HepG2 (cell line): ENCODE measurements around the gene ABTB2. TPM values are rescaled to one million over a fixed set of nuclear protein-coding genes. Genes with fewer than 3 reads are reported as not detected.

Experiments used
- ATAC-seq: fragments of 200-7000 bp; cut with Tn5 transposase; 3 replicates; pipeline ENCODE4 v1.9.1; 2020; ENCODE audit warnings: mild to moderate bottlenecking, moderate library complexity
- BruUV-seq: library from RNA; stranded (reverse); fragments of 400-500 nt; replicated peaks from 2 replicates; lab custom pipeline; 2021; lab: Mats Ljungman, UMichigan
- CTCF ChIA-PET: fragments of 300-600 bp; formaldehyde crosslinking; extraction: SDS; loops from one replicate; lab custom pipeline; 2021; ENCODE audit warnings: low total read pairs, inconsistent platforms, low intra/inter-chr PET ratio; lab: Yijun Ruan, JAX
- POLR2A ChIA-PET: fragments of 350-600 bp; sonication (Branson Sonifier 250); formaldehyde crosslinking; loops from one replicate; lab custom pipeline; 2020; ENCODE audit warnings: antibody characterized with exemption, inconsistent platforms; lab: Yijun Ruan, JAX
- DNase-seq: peaks from one replicate; pipeline ENCODE4 v3.0.0-alpha.2; 2015; ENCODE audit warnings: low spot score
- FAIRE-seq: peaks from 3 replicates; lab custom pipeline; 2011; peaks lifted over from hg19 to GRCh38; lab: Jason Lieb, UNC
- H2AFZ ChIP-seq: one replicate; pipeline ENCODE4 v1.6.1; 2011; ENCODE audit warnings: low read length, inconsistent platforms
- H3K27ac ChIP-seq: fragments of 300-600 bp; 3 replicates; pipeline ENCODE4 v1.8.0; 2011; ENCODE audit warnings: mixed run types, mild to moderate bottlenecking, mixed read lengths, low read length, inconsistent platforms; ENCODE audit not compliant: insufficient read depth; ENCODE audit errors: extremely low read length
- H3K27me3 ChIP-seq, 2 experiments: fragments of 200-600 bp in 1 of 2; 2 replicates in 1 of 2; 3 replicates in 1 of 2; pipeline versions ENCODE4 v1.6.0 to v1.8.0; 2011; ENCODE audit warnings: low read length in 2 of 2, mild to moderate bottlenecking in 2 of 2, moderate library complexity in 2 of 2, inconsistent platforms in 1 of 2; ENCODE audit not compliant: insufficient read depth in 2 of 2, control insufficient read depth in 1 of 2
- H3K36me3 ChIP-seq, 2 experiments: fragments of 200-600 bp in 1 of 2; replicated peaks in 1 of 2; 2 replicates in 1 of 2; 3 replicates in 1 of 2; pipeline versions ENCODE4 v1.5.1 to v1.8.0; 2011; ENCODE audit warnings: low read length in 2 of 2, inconsistent platforms in 1 of 2; ENCODE audit not compliant: insufficient read depth in 2 of 2, control insufficient read depth in 1 of 2
- H3K4me1 ChIP-seq: 2 replicates; pipeline ENCODE4 v1.5.1; 2012; ENCODE audit warnings: low read length, inconsistent platforms; ENCODE audit not compliant: insufficient read depth
- H3K4me2 ChIP-seq: 2 replicates; pipeline ENCODE4 v1.6.0; 2011; ENCODE audit warnings: low read depth, low read length, inconsistent platforms
- H3K4me3 ChIP-seq, 3 experiments: fragments of 200-600 bp in 1 of 3; sonication (generic), shearing (Covaris generic) in 1 of 3; replicated peaks in 1 of 3; 2 replicates each; pipeline ENCODE4 v1.5.1; 2011 to 2016; ENCODE audit warnings: low read length in 3 of 3, inconsistent platforms in 2 of 3, low read depth in 2 of 3, mild to moderate bottlenecking in 2 of 3, control low read depth in 1 of 3, mixed read lengths in 1 of 3; ENCODE audit not compliant: insufficient read depth in 1 of 3
- H3K79me2 ChIP-seq: one replicate; pipeline ENCODE4 v1.6.1; 2011; ENCODE audit warnings: low read length, inconsistent platforms; ENCODE audit not compliant: insufficient read depth
- H3K9ac ChIP-seq: 2 replicates; pipeline ENCODE4 v1.6.0; 2011; ENCODE audit warnings: mild to moderate bottlenecking, low read depth, low read length, inconsistent platforms; ENCODE audit not compliant: insufficient read depth
- H3K9me3 ChIP-seq: 2 replicates; pipeline ENCODE4 v1.5.1; 2012; ENCODE audit warnings: mild to moderate bottlenecking, low read length
- H4K20me1 ChIP-seq: 2 replicates; pipeline ENCODE4 v1.6.0; 2011; ENCODE audit warnings: inconsistent platforms, mild to moderate bottlenecking, low read length, moderate library complexity; ENCODE audit not compliant: insufficient read depth
- DPF2 ChIP-seq: sonication (generic); formaldehyde crosslinking; IDR thresholded peaks from 2 replicates; pipeline ENCODE4 v1.4.0; 2020; ENCODE audit warnings: mild to moderate bottlenecking, low read depth, missing genetic modification reagents, borderline replicate concordance
- FOXA3 ChIP-seq: IDR thresholded peaks from 2 replicates; pipeline ENCODE4 v1.6.1; 2016; ENCODE audit warnings: missing genetic modification reagents, missing compliant biosample characterization
- HNRNPH1 ChIP-seq: fragments of 200-400 bp; formaldehyde crosslinking; optimal IDR thresholded peaks from 2 replicates; pipeline ENCODE3; 2017; ENCODE audit warnings: mild to moderate bottlenecking, low read depth, low read length
- MAFK ChIP-seq, 2 experiments: IDR thresholded peaks in 1 of 2; conservative IDR thresholded peaks in 1 of 2; 2 replicates each; pipeline ENCODE4 v1.6.1; 2011; ENCODE audit warnings: improper control_type of control experiment in 2 of 2, low read length in 2 of 2
- NAIF1 ChIP-seq: sonication (generic); formaldehyde crosslinking; IDR thresholded peaks from 2 replicates; pipeline ENCODE4 v1.5.0; 2020; ENCODE audit warnings: mild to moderate bottlenecking, missing genetic modification reagents, borderline replicate concordance
- NFAT5 ChIP-seq: sonication (generic); formaldehyde crosslinking; IDR thresholded peaks from 2 replicates; pipeline ENCODE4 v1.4.0; 2020; ENCODE audit warnings: missing genetic modification reagents
- NR3C1 ChIP-seq: sonication (generic); formaldehyde crosslinking; IDR thresholded peaks from 2 replicates; pipeline ENCODE4 v1.4.0; 2020; ENCODE audit warnings: missing genetic modification reagents
- ZBTB20 ChIP-seq: sonication (generic); formaldehyde crosslinking; IDR thresholded peaks from 2 replicates; pipeline ENCODE4 v1.8.1; 2023; ENCODE audit warnings: missing genetic modification reagents, low read depth, mild to moderate bottlenecking, borderline replicate concordance
- ZNF343 ChIP-seq: sonication (generic); formaldehyde crosslinking; IDR thresholded peaks from 2 replicates; pipeline ENCODE4 v1.4.0; 2020; ENCODE audit warnings: mild to moderate bottlenecking, missing genetic modification reagents
- ZNF430 ChIP-seq: sonication (generic); formaldehyde crosslinking; IDR thresholded peaks from 2 replicates; pipeline ENCODE4 v1.9.0; 2021; ENCODE audit warnings: mild to moderate bottlenecking, missing genetic modification reagents
- ZNF501 ChIP-seq: sonication (generic); formaldehyde crosslinking; IDR thresholded peaks from 2 replicates; pipeline ENCODE4 v1.5.1; 2020; ENCODE audit warnings: mild to moderate bottlenecking, moderate library complexity, missing genetic modification reagents
- ZNF589 ChIP-seq: sonication (generic); formaldehyde crosslinking; conservative IDR thresholded peaks from 2 replicates; pipeline ENCODE4 v1.8.0; 2022; ENCODE audit warnings: mild to moderate bottlenecking, moderate library complexity, missing genetic modification reagents
- WGBS: methylation state at CpG from one replicate; pipeline ENCODE4 v1.1.6; 2017; ENCODE audit warnings: low lambda C conversion rate; 5-methylcytosine and 5-hydroxymethylcytosine counted together
- in situ Hi-C: cut with HindIII; loops from 2 replicates; pipeline ENCODE4 v1.10.0; 2017; ENCODE audit warnings: low pct_unique_long_range_greater_than_20kb; ENCODE audit not compliant: extremely low pct_ligation_motif_present
- intact Hi-C: fragments of 100-400 bp; cut with micrococcal nuclease; formaldehyde crosslinking; loops from one replicate; pipeline ENCODE4 v1.10.0; 2022; ENCODE audit not compliant: unreplicated experiment
- polyA plus RNA-seq, 8 experiments: library from polyadenylated mRNA; depleted of rRNA in 3 of 8; stranded (reverse) in 7 of 8; unstranded in 1 of 8; fragments of >200 nt; fragmentation: Illumina TruSeq in 4 of 8; extraction: Trizol in 4 of 8; gene quantifications; 2 replicates each; pipeline versions ENCODE4 v1.2.1 to v1.2.3, GENCODE V29; 2011 to 2016; ENCODE audit warnings: low read depth in 4 of 8, missing spikeins in 1 of 8, mixed read lengths in 1 of 8; ENCODE audit not compliant: insufficient read depth in 1 of 8
- total RNA-seq, 5 experiments: library from RNA; depleted of rRNA; stranded (reverse); fragments of >200 nt; fragmentation: Illumina TruSeq; extraction: Trizol; gene quantifications; 2 replicates each; pipeline ENCODE4 v1.2.3, GENCODE V29; 2016; ENCODE audit warnings: low read depth in 1 of 5
- TF ChIP-seq, protein P1 (sequence below): sonication (generic); formaldehyde crosslinking; IDR thresholded peaks from 2 replicates; pipeline ENCODE4 v1.8.1; 2023; ENCODE audit warnings: mild to moderate bottlenecking, missing genetic modification reagents, borderline replicate concordance
- TF ChIP-seq, protein P2 (sequence below): sonication (generic); formaldehyde crosslinking; conservative IDR thresholded peaks from 2 replicates; pipeline ENCODE4 v1.4.0; 2020; ENCODE audit warnings: missing genetic modification reagents
- TF ChIP-seq, protein P3 (sequence below): sonication (generic); formaldehyde crosslinking; IDR thresholded peaks from 2 replicates; pipeline ENCODE4 v1.8.0; 2023; ENCODE audit warnings: mild to moderate bottlenecking, missing genetic modification reagents

ABTB2 gene
- total and polyA plus RNA-seq, 2 of the 13 experiments (the other 11 are each of a cell fraction or from before 2014, with no cell fraction given), result 5.1 to 15.4 TPM

DNA sequence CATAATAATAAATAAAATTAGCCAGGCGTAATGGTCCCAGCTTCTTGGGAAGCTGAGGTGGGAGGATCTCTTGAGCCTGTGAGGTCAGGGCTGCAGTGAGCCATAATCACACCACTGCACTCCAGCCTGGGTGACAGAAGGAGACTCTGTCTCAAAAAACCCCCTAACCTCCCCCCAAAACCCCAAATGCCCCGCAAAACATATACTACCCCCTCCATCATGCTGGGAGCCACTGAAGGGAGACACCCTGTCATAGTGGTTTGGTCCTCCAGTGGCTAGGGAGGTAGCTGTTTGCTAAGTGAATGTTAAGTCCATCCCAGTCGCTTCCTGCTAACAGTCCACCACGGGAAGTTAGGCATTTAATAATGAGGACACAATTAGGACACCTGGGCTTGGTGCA is 125.0 kb downstream of the ABTB2 start (continued):
- TF ChIP-seq NFAT5 (CRISPR knock-in tag) (no peak), ZBTB20 (CRISPR knock-in tag) (no peak), ZNF430 (CRISPR knock-in tag) (no peak), ZNF589 (CRISPR knock-in tag) (no peak), ZNF501 (CRISPR knock-in tag) (no peak), DPF2 (no peak), HNRNPH1 (no peak)
- TF ChIP-seq, protein P1, sequence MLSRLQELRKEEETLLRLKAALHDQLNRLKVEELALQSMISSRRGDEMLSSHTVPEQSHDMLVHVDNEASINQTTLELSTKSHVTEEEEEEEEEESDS, result no peak

- Histone ChIP-seq H3K4me1 (peaks cover 43% of the 10 kb centered on the region), H3K27ac (no peak overlapping the region), H3K9me3 (no peaks in the 10 kb centered on the region), H3K36me3 (no peaks in the 10 kb centered on the region), H4K20me1 (no peaks in the 10 kb centered on the region; the same call in 1 of the 2 replicates), H3K4me3 (no peak overlapping the region), H3K4me2 (no peak overlapping the region), H3K9ac (no peak overlapping the region), H3K79me2 (no peaks in the 10 kb centered on the region), H3K27me3 (no peaks in the 10 kb centered on the region), H2AFZ (no peak overlapping the region)
- ChIA-PET POLR2A (interaction anchor here (0.6 to 1.1 kb wide), 2 partner anchors 19 to 72 kb away, joined by 3 read pairs; no protein-coding TSS in a partner anchor), CTCF (no interaction called here)
- no TSS peak for BruUV-seq
- in situ Hi-C loops, result no loop called here
- ATAC-seq (no peak), DNase-seq (no peak), FAIRE-seq (no peak)
- WGBS, result 100% methylated on average over 1 of the region's 1 CpG
- intact Hi-C loops, result no loop called here
- TF ChIP-seq ZNF343 (CRISPR knock-in tag) (no peak), FOXA3 (CRISPR knock-in tag) (no peak), MAFK (conservative IDR thresholded peaks at IDR 0.05 in 1 of 2, IDR thresholded peaks at IDR 0.05 in 1 of 2; ENCODE audit: low read length in 2 of 2) (no peak), NR3C1 (CRISPR knock-in tag) (no peak), NAIF1 (CRISPR knock-in tag) (no peak)
- TF ChIP-seq, protein P2, sequence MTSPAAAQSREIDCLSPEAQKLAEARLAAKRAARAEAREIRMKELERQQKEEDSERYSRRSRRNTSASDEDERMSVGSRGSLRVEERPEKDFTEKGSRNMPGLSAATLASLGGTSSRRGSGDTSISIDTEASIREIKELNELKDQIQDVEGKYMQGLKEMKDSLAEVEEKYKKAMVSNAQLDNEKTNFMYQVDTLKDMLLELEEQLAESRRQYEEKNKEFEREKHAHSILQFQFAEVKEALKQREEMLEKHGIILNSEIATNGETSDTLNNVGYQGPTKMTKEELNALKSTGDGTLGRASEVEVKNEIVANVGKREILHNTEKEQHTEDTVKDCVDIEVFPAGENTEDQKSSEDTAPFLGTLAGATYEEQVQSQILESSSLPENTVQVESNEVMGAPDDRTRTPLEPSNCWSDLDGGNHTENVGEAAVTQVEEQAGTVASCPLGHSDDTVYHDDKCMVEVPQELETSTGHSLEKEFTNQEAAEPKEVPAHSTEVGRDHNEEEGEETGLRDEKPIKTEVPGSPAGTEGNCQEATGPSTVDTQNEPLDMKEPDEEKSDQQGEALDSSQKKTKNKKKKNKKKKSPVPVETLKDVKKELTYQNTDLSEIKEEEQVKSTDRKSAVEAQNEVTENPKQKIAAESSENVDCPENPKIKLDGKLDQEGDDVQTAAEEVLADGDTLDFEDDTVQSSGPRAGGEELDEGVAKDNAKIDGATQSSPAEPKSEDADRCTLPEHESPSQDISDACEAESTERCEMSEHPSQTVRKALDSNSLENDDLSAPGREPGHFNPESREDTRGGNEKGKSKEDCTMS (CRISPR knock-in tag), result no peak
- TF ChIP-seq, protein P1, result no peak
- TF ChIP-seq, protein P3, sequence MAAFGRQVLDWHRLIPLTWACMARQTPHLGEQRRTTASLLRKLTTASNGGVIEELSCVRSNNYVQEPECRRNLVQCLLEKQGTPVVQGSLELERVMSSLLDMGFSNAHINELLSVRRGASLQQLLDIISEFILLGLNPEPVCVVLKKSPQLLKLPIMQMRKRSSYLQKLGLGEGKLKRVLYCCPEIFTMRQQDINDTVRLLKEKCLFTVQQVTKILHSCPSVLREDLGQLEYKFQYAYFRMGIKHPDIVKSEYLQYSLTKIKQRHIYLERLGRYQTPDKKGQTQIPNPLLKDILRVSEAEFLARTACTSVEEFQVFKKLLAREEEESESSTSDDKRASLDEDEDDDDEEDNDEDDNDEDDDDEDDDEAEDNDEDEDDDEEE, result no peak
Observed at GRCh38 chr11:34226210-34226609, 131.6 kb downstream of the ABTB2 start.
